ENCODE measurements around the gene NEMP1. TPM values are rescaled to one million over a fixed set of nuclear protein-coding genes. Genes with fewer than 3 reads are reported as not detected.

The NEMP1 gene
- total RNA-seq, 2 donors from 2014 or later: 2.3 to 5.2 TPM

GRCh38 chr12:57106021-57106708 is 27.6 kb upstream of the NEMP1 start:
- WGBS, 2 donors: 75 to 87% methylated on average over 9 of the region's 9 CpGs
- no peaks in the 10 kb centered on the region for H3K27me3 ChIP-seq
- H3K4me3 ChIP-seq: no peak overlapping the region
- DNase-seq (no peak), ATAC-seq (no peak)
- H3K4me1 ChIP-seq: peaks cover 17% of the 10 kb centered on the region
- intact Hi-C loops (cut with DNase I): loop anchor here (5.0 kb wide), 1 partner anchor 34 kb away; no protein-coding TSS in a partner anchor
- peaks cover 0 to 9% of the 10 kb centered on the region in 2 donors for H3K36me3 ChIP-seq (replicated peaks in 1 of 2; ENCODE audit: insufficient read depth in 1 of 2, low read depth in 2 of 2)
- TF ChIP-seq CTCF (IDR thresholded peaks at IDR 0.05): no peak
- TF ChIP-seq POLR2A (IDR thresholded peaks at IDR 0.05): no peak
- H3K9me3 ChIP-seq: no peaks in the 10 kb centered on the region
- H3K27ac ChIP-seq: no peak overlapping the region

GRCh38 chr12:57105011-57105753 is 26.6 kb upstream of the NEMP1 start:
- DNase-seq: no peak
- Histone ChIP-seq H3K4me3 (no peak overlapping the region), H3K9me3 (no peaks in the 10 kb centered on the region), H3K27ac (no peak overlapping the region), H3K27me3 (no peaks in the 10 kb centered on the region), H3K4me1 (peaks cover 14% of the 10 kb centered on the region), H3K36me3 (replicated peaks in 1 of 2; ENCODE audit: insufficient read depth in 1 of 2, low read depth in 2 of 2) (peaks cover 0 to 10% of the 10 kb centered on the region in 2 donors)
- WGBS, 2 donors: 91 to 98% methylated on average over 8 to 14 of the region's 14 CpGs
- intact Hi-C loops (cut with DNase I): loop anchor here (5.0 kb wide), 1 partner anchor 33 kb away; no protein-coding TSS in a partner anchor
- TF ChIP-seq POLR2A (IDR thresholded peaks at IDR 0.05): no peak
- no peak for TF ChIP-seq CTCF (IDR thresholded peaks at IDR 0.05)
- no peak for ATAC-seq

- intact Hi-C loops (cut with DNase I): no loop called here
- Histone ChIP-seq H3K27ac (no peak overlapping the region), H3K4me3 (no peak overlapping the region), H3K27me3 (no peaks in the 10 kb centered on the region), H3K36me3 (replicated peaks in 1 of 2; ENCODE audit: insufficient read depth in 1 of 2, low read depth in 2 of 2) (peaks cover 0 to 11% of the 10 kb centered on the region in 2 donors), H3K9me3 (no peaks in the 10 kb centered on the region), H3K4me1 (peaks cover 6% of the 10 kb centered on the region)
- whole genome bisulfite sequencing, 2 donors: 93 to 94% methylated on average over 11 to 12 of the region's 12 CpGs
- ATAC-seq (no peak), DNase-seq (no peak)
- TF ChIP-seq POLR2A (IDR thresholded peaks at IDR 0.05) (no peak), CTCF (IDR thresholded peaks at IDR 0.05) (no peak)
These were observed 25.8 kb upstream of the NEMP1 start for GRCh38 chr12:57104292-57104910.

GRCh38 chr12:57103856-57104255 is 25.3 kb upstream of the NEMP1 start:
- DNase-seq (no peak), ATAC-seq (no peak)
- H3K9me3 ChIP-seq: no peaks in the 10 kb centered on the region
- H3K27ac ChIP-seq: no peak overlapping the region
- no peak overlapping the region for H3K4me3 ChIP-seq
- WGBS, 2 donors: 77 to 84% methylated on average over 7 of the region's 7 CpGs
- H3K27me3 ChIP-seq: no peaks in the 10 kb centered on the region
- H3K36me3 ChIP-seq (replicated peaks in 1 of 2; ENCODE audit: insufficient read depth in 1 of 2, low read depth in 2 of 2): peaks cover 0 to 11% of the 10 kb centered on the region in 2 donors
- intact Hi-C loops (cut with DNase I): no loop called here
- peaks cover 4% of the 10 kb centered on the region for H3K4me1 ChIP-seq
- TF ChIP-seq POLR2A (IDR thresholded peaks at IDR 0.05) (no peak), CTCF (IDR thresholded peaks at IDR 0.05) (no peak)
